Activated CD8-positive, alpha-beta T cell treated with anti-CD3 and anti-CD28 coated beads for 36 hours (primary cell): Measurements from ENCODE around the gene CAMK1D. TPM values are rescaled to one million over a fixed set of nuclear protein-coding genes. Genes with fewer than 3 reads are reported as not detected.

Experiments
- ATAC-seq: fragments of 200-7000 bp; cut with Tn5 transposase; one replicate; pipeline ENCODE4 v1.10.0; 2021; ENCODE audit warnings: mild to moderate bottlenecking, moderate library complexity
- CTCF ChIA-PET: fragments of 350-600 bp; sonication (Branson Sonifier 250); formaldehyde crosslinking; loops from one replicate; lab custom pipeline; 2021; ENCODE audit warnings: antibody characterized with exemption; lab: Charles Lee
- POLR2A ChIA-PET: fragments of 350-600 bp; sonication (Branson Sonifier 250); formaldehyde crosslinking; loops from one replicate; lab custom pipeline; 2021; ENCODE audit warnings: antibody characterized with exemption; lab: Charles Lee
- DNase-seq: peaks from one replicate; pipeline ENCODE4 v3.0.0-alpha.2; 2020
- H3K27ac Mint-ChIP-seq: one replicate; pipeline ENCODE4 v1.8.0; 2021; ENCODE audit warnings: mild to moderate bottlenecking, mixed read lengths
- H3K27me3 Mint-ChIP-seq: one replicate; pipeline ENCODE4 v1.8.0; 2021; ENCODE audit warnings: mixed read lengths
- H3K36me3 Mint-ChIP-seq: one replicate; pipeline ENCODE4 v1.8.0; 2021; ENCODE audit warnings: low read depth, mixed read lengths
- H3K4me1 Mint-ChIP-seq: one replicate; pipeline ENCODE4 v1.8.0; 2021; ENCODE audit warnings: low read depth, mixed read lengths
- H3K4me3 Mint-ChIP-seq: one replicate; pipeline ENCODE4 v1.8.0; 2021; ENCODE audit warnings: mild to moderate bottlenecking, moderate library complexity, mixed read lengths
- H3K9me3 Mint-ChIP-seq: one replicate; pipeline ENCODE4 v1.8.0; 2021; ENCODE audit warnings: mixed read lengths
- intact Hi-C: fragments of 100-400 bp; cut with micrococcal nuclease; formaldehyde crosslinking; loops from one replicate; pipeline ENCODE4 v1.10.0; 2022
- total RNA-seq, 2 experiments: library from RNA; stranded (reverse); gene quantifications; one replicate each; pipeline ENCODE4 v1.2.3, GENCODE V29; 2021
- TF ChIP-seq, protein P1 (sequence below): fragments of 200-600 bp; IDR thresholded peaks from one replicate; pipeline ENCODE4 v1.8.0; 2022; ENCODE audit warnings: antibody characterized with exemption, mild to moderate bottlenecking

Gene CAMK1D
- total RNA-seq, 2 experiments from 2014 or later, result 13.8 TPM

DNA sequence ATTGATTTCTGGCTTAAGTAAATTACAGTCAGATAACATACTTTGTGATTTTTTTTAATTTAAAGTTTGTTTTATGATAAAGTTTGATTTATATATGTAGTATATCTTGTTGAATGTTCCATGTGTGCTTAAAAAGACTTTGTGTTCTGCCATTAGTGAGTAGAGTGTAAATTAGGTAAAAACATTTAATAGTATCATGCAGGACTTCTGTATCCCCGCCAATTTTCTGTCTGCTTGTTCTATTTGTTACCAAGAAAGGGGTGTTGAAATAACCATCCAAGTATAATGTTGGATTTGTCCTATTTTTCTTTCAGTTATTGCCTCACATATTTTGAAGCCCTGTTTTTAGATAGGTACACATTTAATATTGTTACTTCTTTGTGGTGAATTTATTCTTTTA lies 172.1 kb downstream of the CAMK1D start:
- ChIA-PET CTCF (no interaction called here), POLR2A (no interaction called here)
- DNase-seq (no peak), ATAC-seq (no peak)
- Mint-ChIP-seq H3K4me1 (peaks cover 8% of the 10 kb centered on the region), H3K4me3 (no peak overlapping the region), H3K36me3 (peaks cover 6% of the 10 kb centered on the region), H3K27ac (no peak overlapping the region), H3K27me3 (no peaks in the 10 kb centered on the region), H3K9me3 (peaks cover 10% of the 10 kb centered on the region)
- TF ChIP-seq, protein P1, sequence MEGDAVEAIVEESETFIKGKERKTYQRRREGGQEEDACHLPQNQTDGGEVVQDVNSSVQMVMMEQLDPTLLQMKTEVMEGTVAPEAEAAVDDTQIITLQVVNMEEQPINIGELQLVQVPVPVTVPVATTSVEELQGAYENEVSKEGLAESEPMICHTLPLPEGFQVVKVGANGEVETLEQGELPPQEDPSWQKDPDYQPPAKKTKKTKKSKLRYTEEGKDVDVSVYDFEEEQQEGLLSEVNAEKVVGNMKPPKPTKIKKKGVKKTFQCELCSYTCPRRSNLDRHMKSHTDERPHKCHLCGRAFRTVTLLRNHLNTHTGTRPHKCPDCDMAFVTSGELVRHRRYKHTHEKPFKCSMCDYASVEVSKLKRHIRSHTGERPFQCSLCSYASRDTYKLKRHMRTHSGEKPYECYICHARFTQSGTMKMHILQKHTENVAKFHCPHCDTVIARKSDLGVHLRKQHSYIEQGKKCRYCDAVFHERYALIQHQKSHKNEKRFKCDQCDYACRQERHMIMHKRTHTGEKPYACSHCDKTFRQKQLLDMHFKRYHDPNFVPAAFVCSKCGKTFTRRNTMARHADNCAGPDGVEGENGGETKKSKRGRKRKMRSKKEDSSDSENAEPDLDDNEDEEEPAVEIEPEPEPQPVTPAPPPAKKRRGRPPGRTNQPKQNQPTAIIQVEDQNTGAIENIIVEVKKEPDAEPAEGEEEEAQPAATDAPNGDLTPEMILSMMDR, result no peak
- intact Hi-C loops, result no loop called here

GRCh38 chr10:12526311-12526710 lies 177.0 kb downstream of the CAMK1D start:
- Mint-ChIP-seq H3K9me3 (peaks cover 10% of the 10 kb centered on the region), H3K4me3 (no peak overlapping the region), H3K27me3 (no peaks in the 10 kb centered on the region), H3K4me1 (peaks cover 8% of the 10 kb centered on the region), H3K36me3 (peaks cover 6% of the 10 kb centered on the region), H3K27ac (no peak overlapping the region)
- ATAC-seq (no peak), DNase-seq (no peak)
- TF ChIP-seq, protein P1, result no peak
- ChIA-PET CTCF (no interaction called here), POLR2A (no interaction called here)
- intact Hi-C loops, result no loop called here

DNA sequence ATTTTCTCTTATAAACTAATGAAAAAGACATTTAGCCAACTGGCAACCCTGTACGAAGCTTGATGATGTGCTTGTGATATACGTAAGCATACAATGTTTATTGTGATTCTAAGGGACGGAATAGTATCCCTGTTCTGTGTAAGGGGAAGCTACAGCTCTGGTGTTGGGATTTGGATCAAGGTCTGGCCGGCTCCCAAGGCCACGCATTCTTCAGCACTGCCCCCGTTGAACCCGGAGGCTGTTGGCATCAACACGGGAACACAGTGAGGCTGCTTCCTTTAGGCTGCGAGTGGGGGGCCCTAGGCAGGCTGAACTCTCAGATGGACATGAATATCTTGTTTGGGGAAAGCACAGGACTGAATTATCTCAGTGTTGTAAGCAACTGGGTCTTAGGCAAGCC lies 180.6 kb downstream of the CAMK1D start:
- ChIA-PET CTCF (no interaction called here), POLR2A (no interaction called here)
- H3K4me3 Mint-ChIP-seq, result no peak overlapping the region
- ATAC-seq (no peak), DNase-seq (no peak)
- peaks cover 11% of the 10 kb centered on the region for H3K4me1 Mint-ChIP-seq
- H3K36me3 Mint-ChIP-seq, result peaks cover 6% of the 10 kb centered on the region
- H3K27ac Mint-ChIP-seq, result no peak overlapping the region
- no peaks in the 10 kb centered on the region for H3K27me3 Mint-ChIP-seq
- TF ChIP-seq, protein P1, result no peak
- H3K9me3 Mint-ChIP-seq, result peaks cover 3% of the 10 kb centered on the region
- intact Hi-C loops, result no loop called here

GRCh38 chr10:12531305-12532220 lies 182.2 kb downstream of the CAMK1D start:
- TF ChIP-seq, protein P1, result no peak
- no peak overlapping the region for H3K4me3 Mint-ChIP-seq
- no peaks in the 10 kb centered on the region for H3K9me3 Mint-ChIP-seq
- CTCF ChIA-PET, result no interaction called here
- H3K4me1 Mint-ChIP-seq, result peaks cover 13% of the 10 kb centered on the region
- ATAC-seq, result no peak
- H3K27ac Mint-ChIP-seq, result no peak overlapping the region
- intact Hi-C loops, result no loop called here
- DNase-seq, result no peak
- no peaks in the 10 kb centered on the region for H3K27me3 Mint-ChIP-seq
- peaks cover 3% of the 10 kb centered on the region for H3K36me3 Mint-ChIP-seq
- POLR2A ChIA-PET, result no interaction called here

- intact Hi-C loops, result no loop called here
- Mint-ChIP-seq H3K27ac (no peak overlapping the region), H3K4me3 (no peak overlapping the region), H3K36me3 (peaks cover 3% of the 10 kb centered on the region), H3K4me1 (peaks cover 13% of the 10 kb centered on the region), H3K9me3 (no peaks in the 10 kb centered on the region), H3K27me3 (no peaks in the 10 kb centered on the region)
- ATAC-seq, result no peak
- no peak for DNase-seq
- POLR2A ChIA-PET, result no interaction called here
- TF ChIP-seq, protein P1, result no peak
- CTCF ChIA-PET, result no interaction called here
Measured at GRCh38 chr10:12533151-12533550, 183.8 kb downstream of the CAMK1D start.
